GM12878 (cell line): Measurements from ENCODE around the gene SARDH. TPM values are rescaled to one million over a fixed set of nuclear protein-coding genes. Genes with fewer than 3 reads are reported as not detected.

Source experiments
- ATAC-seq: fragments of 200-7000 bp; cut with Tn5 transposase; 3 replicates; pipeline ENCODE4 v1.9.1; 2020; ENCODE audit warnings: mild to moderate bottlenecking, moderate library complexity
- BruUV-seq: library from RNA; stranded (reverse); fragments of 400-500 nt; replicated peaks from 2 replicates; lab custom pipeline; 2021; lab: Mats Ljungman, UMichigan
- CTCF ChIA-PET: fragments of 300-600 bp; sonication (Branson Sonifier 250); formaldehyde crosslinking; extraction: SDS; loops from one replicate; lab custom pipeline; 2021; ENCODE audit warnings: inconsistent platforms; lab: Yijun Ruan, JAX
- POLR2A ChIA-PET: fragments of 350-600 bp; formaldehyde crosslinking; extraction: SDS; loops from one replicate; lab custom pipeline; 2021; ENCODE audit warnings: inconsistent platforms; lab: Charles Lee
- RAD21 ChIA-PET: fragments of 300-600 bp; sonication (Branson Sonifier 250); formaldehyde crosslinking; loops from one replicate; lab custom pipeline; 2023; ENCODE audit warnings: antibody characterized with exemption; ENCODE audit not compliant: unreplicated experiment; lab: Charles Lee
- SMC1A ChIA-PET: fragments of 300-600 bp; sonication (Branson Sonifier 250); formaldehyde crosslinking; loops from one replicate; lab custom pipeline; 2023; ENCODE audit not compliant: unreplicated experiment, uncharacterized antibody; lab: Charles Lee
- DNase-seq: peaks from one replicate; pipeline ENCODE4 v3.0.0-alpha.2; 2011; ENCODE audit warnings: low read depth, low spot score
- FAIRE-seq: peaks from 3 replicates; lab custom pipeline; 2011; peaks lifted over from hg19 to GRCh38; lab: Jason Lieb, UNC
- H2AFZ ChIP-seq: 2 replicates; pipeline ENCODE4 v1.6.0; 2011; ENCODE audit warnings: low read depth, low read length, control low read depth; ENCODE audit not compliant: control insufficient read depth
- H3K27ac ChIP-seq: 2 replicates; pipeline ENCODE4 v1.5.1; 2011; ENCODE audit warnings: control low read depth; ENCODE audit not compliant: control insufficient read depth, insufficient read depth
- H3K27me3 ChIP-seq, 2 experiments: replicated peaks in 1 of 2; 2 replicates each; pipeline versions ENCODE4 v1.6.0 to v1.6.1; 2011; ENCODE audit warnings: low read length in 1 of 2; ENCODE audit not compliant: control insufficient read depth in 2 of 2, insufficient read depth in 2 of 2
- H3K36me3 ChIP-seq, 2 experiments: 2 replicates each; pipeline ENCODE4 v1.5.1; 2011; ENCODE audit warnings: low read length in 1 of 2; ENCODE audit not compliant: control insufficient read depth in 2 of 2, insufficient read depth in 2 of 2
- H3K4me1 ChIP-seq: 2 replicates; pipeline ENCODE4 v1.6.1; 2011; ENCODE audit warnings: mild to moderate bottlenecking, low read length, moderate library complexity, mixed read lengths; ENCODE audit not compliant: control insufficient read depth, insufficient read depth
- H3K4me2 ChIP-seq: 2 replicates; pipeline ENCODE4 v1.6.0; 2011; ENCODE audit warnings: control low read depth; ENCODE audit not compliant: control insufficient read depth, insufficient read depth
- H3K4me3 ChIP-seq: fragments of 200-600 bp; sonication (generic); 2 replicates; pipeline ENCODE4 v1.5.1; 2016
- H3K79me2 ChIP-seq: 2 replicates; pipeline ENCODE4 v1.6.0; 2011; ENCODE audit warnings: low read length; ENCODE audit not compliant: control insufficient read depth, insufficient read depth
- H3K9ac ChIP-seq: 2 replicates; pipeline ENCODE4 v1.8.0; 2011; ENCODE audit warnings: low read length, control low read depth, mixed read lengths; ENCODE audit not compliant: control insufficient read depth, insufficient read depth
- H3K9me3 ChIP-seq: replicated peaks from 3 replicates; pipeline ENCODE4 v1.5.1; 2011; ENCODE audit warnings: mild to moderate bottlenecking, low read length; ENCODE audit not compliant: control insufficient read depth, insufficient read depth
- H4K20me1 ChIP-seq: 2 replicates; pipeline ENCODE4 v1.6.0; 2011; ENCODE audit not compliant: control insufficient read depth, insufficient read depth
- HDGF ChIP-seq: fragments of 450-650 bp; IDR thresholded peaks from 2 replicates; pipeline ENCODE4 v1.6.1; 2016; ENCODE audit warnings: antibody characterized with exemption
- MYB ChIP-seq: fragments of 150-350 bp; IDR thresholded peaks from 2 replicates; pipeline ENCODE4 v1.6.1; 2014; ENCODE audit warnings: mild to moderate bottlenecking, low read depth, low read length, borderline replicate concordance
- STAT1 ChIP-seq: fragments of 450-650 bp; conservative IDR thresholded peaks from 2 replicates; pipeline ENCODE4 v1.6.1; 2014; ENCODE audit warnings: antibody characterized with exemption, mild to moderate bottlenecking
- TBL1XR1 ChIP-seq: IDR thresholded peaks from 2 replicates; pipeline ENCODE4 v1.6.1; 2012; ENCODE audit warnings: low read depth, low read length, improper control_type of control experiment
- ZNF274 ChIP-seq: IDR thresholded peaks from one replicate; pipeline ENCODE4 v1.8.0; 2011; ENCODE audit not compliant: insufficient read length, insufficient read depth
- WGBS: methylation state at CpG from one replicate; pipeline ENCODE4 v1.1.6; 2016; ENCODE audit warnings: low lambda C conversion rate; ENCODE audit not compliant: insufficient replicate concordance, insufficient coverage; ENCODE audit errors: missing lambda C conversion rate; 5-methylcytosine and 5-hydroxymethylcytosine counted together
- in situ Hi-C: fragments of 300-500 bp; cut with MboI; formaldehyde crosslinking; loops from 9 replicates; pipeline ENCODE4 v1.14.3; 2018; ENCODE audit warnings: mixed read lengths
- intact Hi-C: fragments of 100-400 bp; cut with micrococcal nuclease; formaldehyde crosslinking; loops from one replicate; pipeline ENCODE4 v1.14.2; 2022; ENCODE audit not compliant: unreplicated experiment
- polyA plus RNA-seq, 11 experiments: library from polyadenylated mRNA; depleted of rRNA in 4 of 11; unstranded in 6 of 11; stranded (reverse) in 5 of 11; fragments of >200 nt; fragmentation: Nextera tagmentation in 4 of 11; fragmentation: Illumina TruSeq in 1 of 11; extraction: Ambion mirVana in 4 of 11; extraction: Trizol in 1 of 11; gene quantifications; 1 replicate in 1 of 11; 2 replicates in 10 of 11; pipeline versions ENCODE4 v1.2.1 to v1.2.3, GENCODE V29; 2011 to 2016; ENCODE audit warnings: inconsistent platforms in 2 of 11, missing spikeins in 2 of 11, low read depth in 1 of 11
- total RNA-seq, 4 experiments: library from RNA; depleted of rRNA in 3 of 4; stranded (reverse); fragments of >200 nt in 3 of 4; fragmentation: Illumina TruSeq in 1 of 4; extraction: Trizol in 1 of 4; gene quantifications; 2 replicates each; pipeline versions ENCODE4 v1.2.1 to v1.2.3, GENCODE V29; 2013 to 2021
- TF ChIP-seq, protein P1 (sequence below): fragments of 450-650 bp; IDR thresholded peaks from 2 replicates; pipeline ENCODE4 v1.6.1; 2016; ENCODE audit warnings: mild to moderate bottlenecking, moderate library complexity, borderline replicate concordance
- TF ChIP-seq, protein P2 (sequence below): fragments of 450-650 bp; IDR thresholded peaks from 2 replicates; pipeline ENCODE4 v1.6.1; 2017; ENCODE audit warnings: low read depth, mild to moderate bottlenecking, moderate library complexity
- TF ChIP-seq, protein P3 (sequence below): fragments of 150-350 bp; IDR thresholded peaks from 2 replicates; pipeline ENCODE4 v1.6.1; 2016; ENCODE audit warnings: low read depth, low read length
- TF ChIP-seq, protein P4 (sequence below): fragments of 450-650 bp; IDR thresholded peaks from 2 replicates; pipeline ENCODE4 v1.6.1; 2017; ENCODE audit warnings: mild to moderate bottlenecking, low read depth, inconsistent platforms; ENCODE audit not compliant: poor library complexity, severe bottlenecking

Gene SARDH
- total and polyA plus RNA-seq, 10 of the 15 experiments (the other 5 are each of a cell fraction or from before 2014, with no cell fraction given), result 0.03 to 0.15 (median 0.10) TPM; not detected in 6

DNA sequence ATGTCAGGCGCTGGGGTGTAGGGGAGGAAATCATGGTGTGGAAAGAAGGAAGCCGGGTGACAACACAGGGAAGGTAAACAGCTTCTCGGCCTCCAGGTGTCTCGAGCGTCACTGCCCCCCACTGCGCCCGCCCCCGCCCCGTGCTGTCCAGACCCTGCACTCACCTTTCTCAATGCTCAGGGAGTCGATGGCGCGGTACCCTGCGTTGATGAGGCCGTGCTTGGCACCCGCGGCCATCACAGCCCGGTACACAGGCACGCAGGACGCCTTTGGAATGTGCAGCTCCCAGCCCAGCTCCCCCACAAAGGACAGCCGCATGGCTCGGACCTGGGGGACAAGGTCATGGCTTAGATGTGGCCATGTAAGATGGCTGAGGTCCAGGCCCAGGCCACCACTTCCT lies 66.8 kb downstream of the SARDH start:
- in situ Hi-C loops (no loop called here), intact Hi-C loops (no loop called here)
- Histone ChIP-seq H3K9ac (no peak overlapping the region), H3K27ac (no peak overlapping the region), H3K4me2 (no peak overlapping the region), H3K4me1 (no peaks in the 10 kb centered on the region), H4K20me1 (no peaks in the 10 kb centered on the region), H3K79me2 (no peaks in the 10 kb centered on the region), H3K36me3 (no peaks in the 10 kb centered on the region), H3K27me3 (no peaks in the 10 kb centered on the region), H3K4me3 (no peak overlapping the region), H2AFZ (no peak overlapping the region), H3K9me3 (no peaks in the 10 kb centered on the region)
- RAD21 ChIA-PET, result no interaction called here
- FAIRE-seq (no peak), ATAC-seq (no peak), DNase-seq (no peak)
- CTCF ChIA-PET, result interaction anchor here (1.2 kb wide), 1 partner anchor 12 kb away, joined by 4 read pairs; no protein-coding TSS in a partner anchor
- BruUV-seq, result no TSS peak
- POLR2A ChIA-PET, result no interaction called here
- SMC1A ChIA-PET, result no interaction called here
- WGBS, result 44% methylated on average over 18 of the region's 21 CpGs
- TF ChIP-seq HDGF (no peak), ZNF274 (no peak), MYB (no peak), TBL1XR1 (no peak), STAT1 (no peak)
- TF ChIP-seq, protein P1, sequence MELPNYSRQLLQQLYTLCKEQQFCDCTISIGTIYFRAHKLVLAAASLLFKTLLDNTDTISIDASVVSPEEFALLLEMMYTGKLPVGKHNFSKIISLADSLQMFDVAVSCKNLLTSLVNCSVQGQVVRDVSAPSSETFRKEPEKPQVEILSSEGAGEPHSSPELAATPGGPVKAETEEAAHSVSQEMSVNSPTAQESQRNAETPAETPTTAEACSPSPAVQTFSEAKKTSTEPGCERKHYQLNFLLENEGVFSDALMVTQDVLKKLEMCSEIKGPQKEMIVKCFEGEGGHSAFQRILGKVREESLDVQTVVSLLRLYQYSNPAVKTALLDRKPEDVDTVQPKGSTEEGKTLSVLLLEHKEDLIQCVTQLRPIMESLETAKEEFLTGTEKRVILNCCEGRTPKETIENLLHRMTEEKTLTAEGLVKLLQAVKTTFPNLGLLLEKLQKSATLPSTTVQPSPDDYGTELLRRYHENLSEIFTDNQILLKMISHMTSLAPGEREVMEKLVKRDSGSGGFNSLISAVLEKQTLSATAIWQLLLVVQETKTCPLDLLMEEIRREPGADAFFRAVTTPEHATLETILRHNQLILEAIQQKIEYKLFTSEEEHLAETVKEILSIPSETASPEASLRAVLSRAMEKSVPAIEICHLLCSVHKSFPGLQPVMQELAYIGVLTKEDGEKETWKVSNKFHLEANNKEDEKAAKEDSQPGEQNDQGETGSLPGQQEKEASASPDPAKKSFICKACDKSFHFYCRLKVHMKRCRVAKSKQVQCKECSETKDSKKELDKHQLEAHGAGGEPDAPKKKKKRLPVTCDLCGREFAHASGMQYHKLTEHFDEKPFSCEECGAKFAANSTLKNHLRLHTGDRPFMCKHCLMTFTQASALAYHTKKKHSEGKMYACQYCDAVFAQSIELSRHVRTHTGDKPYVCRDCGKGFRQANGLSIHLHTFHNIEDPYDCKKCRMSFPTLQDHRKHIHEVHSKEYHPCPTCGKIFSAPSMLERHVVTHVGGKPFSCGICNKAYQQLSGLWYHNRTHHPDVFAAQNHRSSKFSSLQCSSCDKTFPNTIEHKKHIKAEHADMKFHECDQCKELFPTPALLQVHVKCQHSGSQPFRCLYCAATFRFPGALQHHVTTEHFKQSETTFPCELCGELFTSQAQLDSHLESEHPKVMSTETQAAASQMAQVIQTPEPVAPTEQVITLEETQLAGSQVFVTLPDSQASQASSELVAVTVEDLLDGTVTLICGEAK, result no peak
- TF ChIP-seq, protein P2, sequence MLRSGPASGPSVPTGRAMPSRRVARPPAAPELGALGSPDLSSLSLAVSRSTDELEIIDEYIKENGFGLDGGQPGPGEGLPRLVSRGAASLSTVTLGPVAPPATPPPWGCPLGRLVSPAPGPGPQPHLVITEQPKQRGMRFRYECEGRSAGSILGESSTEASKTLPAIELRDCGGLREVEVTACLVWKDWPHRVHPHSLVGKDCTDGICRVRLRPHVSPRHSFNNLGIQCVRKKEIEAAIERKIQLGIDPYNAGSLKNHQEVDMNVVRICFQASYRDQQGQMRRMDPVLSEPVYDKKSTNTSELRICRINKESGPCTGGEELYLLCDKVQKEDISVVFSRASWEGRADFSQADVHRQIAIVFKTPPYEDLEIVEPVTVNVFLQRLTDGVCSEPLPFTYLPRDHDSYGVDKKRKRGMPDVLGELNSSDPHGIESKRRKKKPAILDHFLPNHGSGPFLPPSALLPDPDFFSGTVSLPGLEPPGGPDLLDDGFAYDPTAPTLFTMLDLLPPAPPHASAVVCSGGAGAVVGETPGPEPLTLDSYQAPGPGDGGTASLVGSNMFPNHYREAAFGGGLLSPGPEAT, result no peak
- TF ChIP-seq, protein P3, sequence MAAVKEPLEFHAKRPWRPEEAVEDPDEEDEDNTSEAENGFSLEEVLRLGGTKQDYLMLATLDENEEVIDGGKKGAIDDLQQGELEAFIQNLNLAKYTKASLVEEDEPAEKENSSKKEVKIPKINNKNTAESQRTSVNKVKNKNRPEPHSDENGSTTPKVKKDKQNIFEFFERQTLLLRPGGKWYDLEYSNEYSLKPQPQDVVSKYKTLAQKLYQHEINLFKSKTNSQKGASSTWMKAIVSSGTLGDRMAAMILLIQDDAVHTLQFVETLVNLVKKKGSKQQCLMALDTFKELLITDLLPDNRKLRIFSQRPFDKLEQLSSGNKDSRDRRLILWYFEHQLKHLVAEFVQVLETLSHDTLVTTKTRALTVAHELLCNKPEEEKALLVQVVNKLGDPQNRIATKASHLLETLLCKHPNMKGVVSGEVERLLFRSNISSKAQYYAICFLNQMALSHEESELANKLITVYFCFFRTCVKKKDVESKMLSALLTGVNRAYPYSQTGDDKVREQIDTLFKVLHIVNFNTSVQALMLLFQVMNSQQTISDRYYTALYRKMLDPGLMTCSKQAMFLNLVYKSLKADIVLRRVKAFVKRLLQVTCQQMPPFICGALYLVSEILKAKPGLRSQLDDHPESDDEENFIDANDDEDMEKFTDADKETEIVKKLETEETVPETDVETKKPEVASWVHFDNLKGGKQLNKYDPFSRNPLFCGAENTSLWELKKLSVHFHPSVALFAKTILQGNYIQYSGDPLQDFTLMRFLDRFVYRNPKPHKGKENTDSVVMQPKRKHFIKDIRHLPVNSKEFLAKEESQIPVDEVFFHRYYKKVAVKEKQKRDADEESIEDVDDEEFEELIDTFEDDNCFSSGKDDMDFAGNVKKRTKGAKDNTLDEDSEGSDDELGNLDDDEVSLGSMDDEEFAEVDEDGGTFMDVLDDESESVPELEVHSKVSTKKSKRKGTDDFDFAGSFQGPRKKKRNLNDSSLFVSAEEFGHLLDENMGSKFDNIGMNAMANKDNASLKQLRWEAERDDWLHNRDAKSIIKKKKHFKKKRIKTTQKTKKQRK, result no peak
- TF ChIP-seq, protein P4, sequence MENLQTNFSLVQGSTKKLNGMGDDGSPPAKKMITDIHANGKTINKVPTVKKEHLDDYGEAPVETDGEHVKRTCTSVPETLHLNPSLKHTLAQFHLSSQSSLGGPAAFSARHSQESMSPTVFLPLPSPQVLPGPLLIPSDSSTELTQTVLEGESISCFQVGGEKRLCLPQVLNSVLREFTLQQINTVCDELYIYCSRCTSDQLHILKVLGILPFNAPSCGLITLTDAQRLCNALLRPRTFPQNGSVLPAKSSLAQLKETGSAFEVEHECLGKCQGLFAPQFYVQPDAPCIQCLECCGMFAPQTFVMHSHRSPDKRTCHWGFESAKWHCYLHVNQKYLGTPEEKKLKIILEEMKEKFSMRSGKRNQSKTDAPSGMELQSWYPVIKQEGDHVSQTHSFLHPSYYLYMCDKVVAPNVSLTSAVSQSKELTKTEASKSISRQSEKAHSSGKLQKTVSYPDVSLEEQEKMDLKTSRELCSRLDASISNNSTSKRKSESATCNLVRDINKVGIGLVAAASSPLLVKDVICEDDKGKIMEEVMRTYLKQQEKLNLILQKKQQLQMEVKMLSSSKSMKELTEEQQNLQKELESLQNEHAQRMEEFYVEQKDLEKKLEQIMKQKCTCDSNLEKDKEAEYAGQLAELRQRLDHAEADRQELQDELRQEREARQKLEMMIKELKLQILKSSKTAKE, result no peak
